ENCODE measurements around the gene ABCA7. TPM values are rescaled to one million over a fixed set of nuclear protein-coding genes. Genes with fewer than 3 reads are reported as not detected.
"Not testable (repeated sequence)": the region's sequence is repeated elsewhere in the genome, so short reads cannot be mapped to it uniquely, and the experiment has no call there.

Gene ABCA7
- total and polyA plus RNA-seq, 9 donors, result 1.4 to 10.5 (median 2.5) TPM

DNA sequence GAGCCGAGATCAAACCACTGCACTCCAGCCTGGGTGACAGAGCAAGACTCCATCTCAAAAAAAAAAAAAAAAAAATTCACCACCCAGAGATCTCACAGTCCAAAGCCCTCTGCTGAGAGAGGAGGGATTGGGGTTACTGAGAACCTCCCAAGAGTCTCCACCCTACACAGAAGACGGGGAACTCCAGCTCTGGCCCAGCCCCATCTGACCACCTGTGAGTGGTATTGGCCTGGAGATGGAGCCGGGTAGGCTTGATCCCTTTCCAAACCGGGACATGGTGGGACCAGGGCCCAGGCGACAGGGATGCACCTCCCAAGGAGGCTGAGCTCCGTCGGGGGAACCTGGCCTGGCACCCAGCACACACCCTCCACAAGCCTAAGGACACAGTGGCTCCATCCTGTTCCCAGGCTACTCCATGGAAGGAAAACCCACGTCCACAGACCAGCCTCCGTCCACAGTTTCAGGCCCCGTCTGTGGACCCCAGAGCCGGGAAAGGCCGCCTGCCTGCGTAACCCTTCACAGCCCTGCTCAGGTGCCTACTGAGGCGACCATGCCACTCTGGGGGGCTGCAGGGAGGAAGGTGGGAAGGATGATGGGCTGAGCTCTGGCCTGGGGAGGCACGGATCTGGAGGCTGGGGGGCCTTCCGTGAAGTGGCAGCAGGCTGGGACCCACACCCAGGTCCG lies 20.8 kb upstream of the ABCA7 start:
- DNase-seq, result no peak
- Histone ChIP-seq H3K36me3 (no peaks in the 10 kb centered on the region), H3K4me1 (ENCODE audit: insufficient read depth) (peaks cover 33% of the 10 kb centered on the region), H3K27ac (no peak overlapping the region), H3K27me3 (no peaks in the 10 kb centered on the region), H3K4me3 (peak overlapping the region; percentile 97), H3K9me3 (no peaks in the 10 kb centered on the region)
- WGBS, 3 donors, result 36 to 46% (median 39%) methylated on average over 17 of the region's 17 CpGs
- TF ChIP-seq POLR2A (IDR thresholded peaks at IDR 0.05), result no peak
- TF ChIP-seq, protein P1, sequence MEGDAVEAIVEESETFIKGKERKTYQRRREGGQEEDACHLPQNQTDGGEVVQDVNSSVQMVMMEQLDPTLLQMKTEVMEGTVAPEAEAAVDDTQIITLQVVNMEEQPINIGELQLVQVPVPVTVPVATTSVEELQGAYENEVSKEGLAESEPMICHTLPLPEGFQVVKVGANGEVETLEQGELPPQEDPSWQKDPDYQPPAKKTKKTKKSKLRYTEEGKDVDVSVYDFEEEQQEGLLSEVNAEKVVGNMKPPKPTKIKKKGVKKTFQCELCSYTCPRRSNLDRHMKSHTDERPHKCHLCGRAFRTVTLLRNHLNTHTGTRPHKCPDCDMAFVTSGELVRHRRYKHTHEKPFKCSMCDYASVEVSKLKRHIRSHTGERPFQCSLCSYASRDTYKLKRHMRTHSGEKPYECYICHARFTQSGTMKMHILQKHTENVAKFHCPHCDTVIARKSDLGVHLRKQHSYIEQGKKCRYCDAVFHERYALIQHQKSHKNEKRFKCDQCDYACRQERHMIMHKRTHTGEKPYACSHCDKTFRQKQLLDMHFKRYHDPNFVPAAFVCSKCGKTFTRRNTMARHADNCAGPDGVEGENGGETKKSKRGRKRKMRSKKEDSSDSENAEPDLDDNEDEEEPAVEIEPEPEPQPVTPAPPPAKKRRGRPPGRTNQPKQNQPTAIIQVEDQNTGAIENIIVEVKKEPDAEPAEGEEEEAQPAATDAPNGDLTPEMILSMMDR (IDR thresholded peaks at IDR 0.05), result no peak
- no peak for TF ChIP-seq EP300 (IDR thresholded peaks at IDR 0.05)
- intact Hi-C loops (cut with DNase I), result loop anchor here in 2 of 4 donors (5.0 to 10.0 kb wide), 2 partner anchors 78 to 166 kb away; partner anchors contain the start of gene POLR2E (in 1 of the 2)

DNA sequence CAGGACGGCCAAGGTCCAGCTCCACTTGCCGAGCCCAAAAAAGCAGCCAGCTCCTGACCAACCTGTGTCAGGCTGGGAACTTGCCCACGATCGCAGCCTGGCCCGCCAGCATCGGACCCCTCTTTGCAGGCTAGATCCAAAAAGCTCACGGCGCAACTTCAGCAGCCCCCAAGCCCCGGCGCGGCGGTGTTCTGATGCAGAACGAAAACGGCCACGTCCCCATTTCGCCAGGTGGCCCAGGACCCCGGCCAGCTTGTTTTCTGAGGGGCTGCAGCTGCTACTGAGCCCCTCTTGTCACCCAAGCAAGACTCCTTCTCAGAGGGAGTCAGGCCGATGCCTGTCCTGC lies 20.3 kb upstream of the ABCA7 start:
- no peaks in the 10 kb centered on the region for H3K27me3 ChIP-seq
- H3K27ac ChIP-seq, result no peak overlapping the region
- 33 to 54% (median 45%) methylated on average over 14 to 18 of the region's 18 CpGs for WGBS, 3 donors
- no peak for DNase-seq
- H3K9me3 ChIP-seq, result no peaks in the 10 kb centered on the region
- TF ChIP-seq, protein P1 (IDR thresholded peaks at IDR 0.05), result no peak
- no peak for TF ChIP-seq EP300 (IDR thresholded peaks at IDR 0.05)
- TF ChIP-seq POLR2A (IDR thresholded peaks at IDR 0.05), result no peak
- H3K36me3 ChIP-seq, result no peaks in the 10 kb centered on the region
- peak overlapping the region; percentile 97 for H3K4me3 ChIP-seq
- peaks cover 33% of the 10 kb centered on the region for H3K4me1 ChIP-seq (ENCODE audit: insufficient read depth)
- intact Hi-C loops (cut with DNase I), result loop anchor here in 2 of 4 donors (5.0 to 10.0 kb wide), 2 partner anchors 78 to 165 kb away; partner anchors contain the start of gene POLR2E (in 1 of the 2)

GRCh38 chr19:1019980-1020867 lies 19.7 kb upstream of the ABCA7 start:
- H3K4me1 ChIP-seq (ENCODE audit: insufficient read depth), result peaks cover 33% of the 10 kb centered on the region
- H3K27me3 ChIP-seq, result no peaks in the 10 kb centered on the region
- 2 to 3% (median 2%) methylated on average over 60 of the region's 60 CpGs for WGBS, 3 donors
- H3K36me3 ChIP-seq, result no peaks in the 10 kb centered on the region
- H3K4me3 ChIP-seq, result peak overlapping the region; percentile 97
- no peak for TF ChIP-seq POLR2A (IDR thresholded peaks at IDR 0.05)
- TF ChIP-seq EP300 (IDR thresholded peaks at IDR 0.05), result no peak
- TF ChIP-seq, protein P1 (IDR thresholded peaks at IDR 0.05), result no peak
- peak; percentile 60 to 79 (median 78) for DNase-seq
- H3K27ac ChIP-seq, result peak overlapping the region; percentile 61 to 96
- H3K9me3 ChIP-seq, result no peaks in the 10 kb centered on the region
- intact Hi-C loops (cut with DNase I), result loop anchor here in 3 of 4 donors (5.0 to 10.0 kb wide), 4 partner anchors 77 to 225 kb away; partner anchors contain the start of genes ATP5F1D (in 1 of the 3), GPX4 (in 1 of the 3), MIDN (in 1 of the 3) and POLR2E (in 1 of the 3)

- intact Hi-C loops (cut with DNase I), result loop anchor here in 2 of 4 donors (5.0 to 10.0 kb wide), 2 partner anchors 81 to 224 kb away; partner anchors contain the start of genes ATP5F1D (in 1 of the 2), GPX4 (in 1 of the 2) and MIDN (in 1 of the 2)
- TF ChIP-seq, protein P1 (IDR thresholded peaks at IDR 0.05), result no peak
- TF ChIP-seq EP300 (IDR thresholded peaks at IDR 0.05), result no peak
- TF ChIP-seq POLR2A (IDR thresholded peaks at IDR 0.05), result peak; percentile 42
- H3K9me3 ChIP-seq, result no peaks in the 10 kb centered on the region
- DNase-seq, result peak; percentile 96 to 98 (median 98)
- H3K4me3 ChIP-seq, result peak within 1 kb of the TSS; percentile 97
- H3K4me1 ChIP-seq (ENCODE audit: insufficient read depth), result peaks cover 32% of the 10 kb centered on the region
- no peaks in the 10 kb centered on the region for H3K27me3 ChIP-seq
- no peaks in the 10 kb centered on the region for H3K36me3 ChIP-seq
- WGBS, 3 donors, result 0% methylated on average over 50 to 68 of the region's 68 CpGs
- peak within 1 kb of the TSS; percentile 90 to 96 for H3K27ac ChIP-seq
Measured at GRCh38 chr19:1020868-1021425, 19.0 kb upstream of the ABCA7 start, which contains the start of gene TMEM259. TMEM259 (minus strand) TSS chr19:1021123; CDS start chr19:1020996, 127 bp downstream.

- H3K9me3 ChIP-seq, H3K27ac ChIP-seq, H3K36me3 ChIP-seq, DNase-seq, H3K4me3 ChIP-seq, H3K27me3 ChIP-seq: not testable (repeated sequence)
- peaks cover 20% of the 10 kb centered on the region for H3K4me1 ChIP-seq (ENCODE audit: insufficient read depth)
- WGBS, 3 donors, result 62 to 77% (median 64%) methylated on average over 5 of the region's 5 CpGs
- intact Hi-C loops (cut with DNase I), result loop anchor here in 2 of 4 donors (5.0 to 10.0 kb wide), 2 partner anchors 78 to 221 kb away; partner anchors contain the start of genes ATP5F1D (in 1 of the 2), GPX4 (in 1 of the 2) and MIDN (in 1 of the 2)
Measured at GRCh38 chr19:1023883-1024188, 16.1 kb upstream of the ABCA7 start.

GRCh38 chr19:1025080-1025479 lies 14.8 kb upstream of the ABCA7 start:
- not testable (repeated sequence) for H3K36me3 ChIP-seq; H3K9me3 ChIP-seq; H3K4me3 ChIP-seq; H3K4me1 ChIP-seq (ENCODE audit: insufficient read depth); H3K27ac ChIP-seq; H3K27me3 ChIP-seq
- peak in 1 of 5 donors; percentile 31 for DNase-seq
- WGBS, 3 donors, result 84 to 85% (median 85%) methylated on average over 6 of the region's 6 CpGs
- intact Hi-C loops (cut with DNase I), result loop anchor here in 2 of 4 donors (5.0 to 10.0 kb wide), 2 partner anchors 72 to 220 kb away; partner anchors contain the start of genes ATP5F1D (in 1 of the 2), MIDN (in 1 of the 2) and POLR2E (in 1 of the 2)
